GM21723 (cell line): ENCODE results near the gene IL15.
"Not testable (repeated sequence)": the region's sequence is repeated elsewhere in the genome, so short reads cannot be mapped to it uniquely, and the experiment has no call there.

Experiments used
- ATAC-seq: cut with Tn5 transposase; IDR thresholded peaks from one replicate; pipeline ENCODE4 v1.9.1; 2021; ENCODE audit warnings: mild to moderate bottlenecking, moderate library complexity; ENCODE audit not compliant: unreplicated experiment

The IL15 gene

GRCh38 chr4:141645611-141646340 is 9.4 kb downstream of the IL15 start:
- ATAC-seq = no peak

DNA sequence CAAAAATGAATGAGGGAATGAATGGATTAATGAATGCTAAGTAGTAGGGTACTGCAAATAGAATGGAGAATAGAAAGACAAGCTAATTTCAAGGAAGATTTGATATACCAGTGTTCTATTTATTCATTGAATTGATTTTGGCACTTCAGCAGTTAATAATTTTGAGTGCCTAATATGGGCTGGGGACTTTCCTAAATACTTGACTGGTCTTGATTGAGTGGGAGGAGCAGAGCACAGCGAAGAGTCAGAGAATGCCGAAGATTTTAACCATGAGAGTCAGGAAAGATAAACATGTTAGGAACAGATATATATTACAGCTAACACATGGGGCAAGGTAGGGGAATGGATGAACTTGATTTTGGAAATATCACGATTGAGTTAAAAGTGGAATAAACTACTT is 10.6 kb downstream of the IL15 start:
- ATAC-seq = no peak

- ATAC-seq = no peak
Measured at GRCh38 chr4:141647966-141648365, 11.6 kb downstream of the IL15 start.

- no peak for ATAC-seq
Measured at GRCh38 chr4:141652161-141652778, 15.9 kb downstream of the IL15 start.

- ATAC-seq = no peak
Measured at GRCh38 chr4:141654098-141654497, 17.7 kb downstream of the IL15 start.

DNA sequence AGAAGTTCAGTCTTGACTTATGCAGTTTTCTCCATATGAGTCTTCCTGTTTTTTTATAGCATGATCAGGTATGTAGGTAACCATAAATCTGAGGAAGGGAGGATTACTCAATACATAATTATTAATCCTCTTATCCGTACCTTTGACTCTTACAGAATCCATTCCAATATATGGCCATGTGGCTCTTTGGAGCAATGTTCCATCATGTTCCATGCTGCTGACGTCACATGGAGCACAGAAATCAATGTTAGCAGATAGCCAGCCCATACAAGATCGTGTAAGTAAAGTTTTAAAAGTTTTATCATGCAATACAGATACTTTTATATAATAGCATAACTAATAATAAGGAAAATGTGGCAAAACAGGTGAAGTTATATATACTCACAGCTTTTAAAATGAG is 19.6 kb downstream of the IL15 start:
- ATAC-seq = no peak

- peak; percentile 1 for ATAC-seq
Measured at GRCh38 chr4:141657550-141658250, 21.3 kb downstream of the IL15 start.

GRCh38 chr4:141658309-141658708 is 21.9 kb downstream of the IL15 start:
- ATAC-seq = peak; percentile 64

GRCh38 chr4:141659539-141659938 is 23.2 kb downstream of the IL15 start:
- no peak for ATAC-seq

GRCh38 chr4:141660880-141661279 is 24.5 kb downstream of the IL15 start:
- no peak for ATAC-seq

- no peak for ATAC-seq
Measured at GRCh38 chr4:141668200-141668910, 32.0 kb downstream of the IL15 start.

DNA sequence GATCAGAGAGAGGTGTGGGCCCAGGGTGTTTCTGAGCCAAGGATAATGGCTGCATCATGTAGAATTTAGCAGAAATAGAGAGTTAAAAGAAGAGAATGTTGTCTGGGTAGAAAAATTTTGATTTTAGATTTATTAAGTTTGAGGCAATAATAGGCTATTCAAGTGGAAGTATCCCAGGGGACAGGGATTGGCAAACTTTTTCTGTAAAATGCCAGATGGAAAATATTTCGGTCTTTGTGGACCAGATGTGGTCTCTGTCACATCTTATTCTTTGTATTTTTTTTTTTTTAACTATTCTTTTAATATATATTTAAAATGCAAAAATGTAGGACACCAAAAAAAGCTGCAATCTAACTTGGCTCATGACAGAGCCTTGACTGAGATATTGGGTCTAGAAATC is 33.1 kb downstream of the IL15 start:
- no peak for ATAC-seq

- no peak for ATAC-seq
Measured at GRCh38 chr4:141675384-141675783, 39.0 kb downstream of the IL15 start.

- ATAC-seq = no peak
Measured at GRCh38 chr4:141676087-141676670, 39.8 kb downstream of the IL15 start.

- ATAC-seq = no peak
Measured at GRCh38 chr4:141680060-141680459, 43.7 kb downstream of the IL15 start.

DNA sequence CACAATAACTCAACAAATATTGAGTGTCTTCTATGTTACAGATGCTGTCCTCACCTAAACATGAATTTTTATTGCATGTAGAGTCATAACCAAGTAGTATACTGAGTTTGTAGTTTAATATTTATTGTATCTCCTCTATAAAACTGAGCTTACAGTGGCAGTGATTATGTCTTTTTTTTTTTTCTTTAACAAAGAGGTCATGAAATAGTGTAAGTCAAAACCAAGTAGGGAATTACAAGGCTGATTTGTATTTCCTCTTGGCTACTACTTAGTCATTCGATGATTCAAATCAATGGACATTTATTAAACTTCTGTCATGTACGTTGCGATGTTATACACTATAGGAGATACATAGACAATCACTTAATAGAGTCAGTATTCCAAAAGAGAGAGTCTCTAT is 48.4 kb downstream of the IL15 start:
- ATAC-seq = no peak

DNA sequence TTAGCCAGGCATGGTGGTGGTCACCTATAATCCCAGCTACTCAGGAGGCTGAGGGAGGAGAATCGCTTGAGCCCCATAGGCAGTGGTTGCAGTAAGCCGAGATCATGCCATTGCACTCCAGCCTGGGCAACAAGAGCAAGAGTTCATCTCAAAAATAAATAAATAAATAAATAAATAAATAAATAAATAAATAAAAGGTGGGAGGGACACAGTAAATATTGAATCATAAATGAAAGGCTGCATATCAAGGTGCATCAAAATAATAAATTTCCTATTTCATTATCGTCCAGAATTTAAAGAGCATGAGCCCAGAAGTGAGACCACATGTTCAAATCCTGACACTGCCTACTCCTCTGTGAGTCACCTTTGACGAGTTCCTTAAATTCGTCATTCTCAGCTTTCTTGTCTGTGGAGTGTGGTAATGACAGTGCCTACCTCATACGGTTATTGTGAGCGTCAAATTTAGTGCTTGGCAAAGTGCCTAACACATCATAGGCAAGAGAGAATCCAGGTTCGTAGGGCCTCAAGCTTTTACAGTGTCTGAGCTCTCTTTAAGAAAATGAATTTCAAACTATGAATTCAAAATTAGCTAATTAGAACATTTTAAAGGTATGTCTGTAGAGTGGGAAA is 49.9 kb downstream of the IL15 start:
- no peak for ATAC-seq

DNA sequence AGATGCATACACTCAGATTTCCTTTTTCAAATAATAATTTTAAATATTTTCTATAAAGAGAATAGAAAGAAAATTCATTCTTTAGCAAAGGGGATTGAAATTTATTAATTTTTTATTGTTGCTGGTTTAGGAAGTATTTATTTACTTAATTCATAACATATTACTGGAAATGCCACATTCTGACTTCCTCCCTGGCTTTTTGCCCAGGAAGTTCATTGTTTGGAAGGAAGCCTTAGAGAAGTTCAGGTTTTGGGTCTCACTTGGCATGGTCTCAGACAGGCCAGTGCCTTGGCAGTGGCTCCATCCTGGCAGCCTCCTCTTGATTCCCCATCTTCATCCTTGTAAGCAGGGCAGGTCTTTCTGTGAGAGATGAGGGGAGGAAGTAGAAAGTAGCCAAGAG is 50.5 kb downstream of the IL15 start:
- ATAC-seq = no peak

DNA sequence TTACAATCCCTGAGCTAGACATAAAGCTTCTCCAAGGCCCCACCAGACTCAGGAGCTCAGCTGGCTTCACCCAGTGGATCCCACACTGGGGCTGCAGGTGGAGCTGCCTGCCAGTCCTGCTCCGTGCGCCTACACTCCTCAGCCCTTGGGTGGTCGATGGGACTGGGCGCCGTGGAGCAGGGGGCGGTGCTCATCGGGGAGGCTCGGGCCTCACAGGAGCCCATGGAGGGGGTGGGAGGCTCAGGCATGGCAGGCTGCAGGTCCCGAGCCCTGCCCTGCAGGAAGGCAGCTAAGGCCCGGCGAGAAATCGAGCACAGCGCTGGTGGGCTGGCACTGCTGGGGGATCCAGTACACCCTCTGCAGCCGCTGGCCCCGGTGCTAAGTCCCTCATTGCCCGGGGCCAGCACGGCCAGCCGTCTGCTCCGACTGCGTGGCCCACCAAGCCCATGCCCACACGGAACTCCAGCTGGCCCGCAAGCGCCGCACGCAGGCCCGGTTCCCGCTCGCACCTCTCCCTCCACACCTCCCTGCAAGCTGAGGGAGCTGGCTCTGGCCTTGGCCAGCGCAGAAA is 53.4 kb downstream of the IL15 start:
- not testable (repeated sequence) for ATAC-seq

GRCh38 chr4:141691247-141691646 is 54.9 kb downstream of the IL15 start:
- ATAC-seq = not testable (repeated sequence)
